Activated CD4-positive, alpha-beta T cell treated with anti-CD3 and anti-CD28 coated beads, Interleukin-2, amount 10 ng/mL, durations not matched to agents 24 days and 14 days (primary cell): ENCODE data around the gene ABHD12. TPM values are rescaled to one million over a fixed set of nuclear protein-coding genes. Genes with fewer than 3 reads are reported as not detected.

Source experiments
- DNase-seq: peaks from one replicate; pipeline ENCODE4 v3.0.0; 2022
- H3K27ac Mint-ChIP-seq: one replicate; pipeline ENCODE4 v1.8.0; 2022; ENCODE audit warnings: mild to moderate bottlenecking, mixed read lengths
- H3K27me3 Mint-ChIP-seq: one replicate; pipeline ENCODE4 v1.8.0; 2022; ENCODE audit warnings: mixed read lengths
- H3K36me3 Mint-ChIP-seq: one replicate; pipeline ENCODE4 v1.8.0; 2022; ENCODE audit warnings: low read depth, mild to moderate bottlenecking, mixed read lengths
- H3K4me1 Mint-ChIP-seq: one replicate; pipeline ENCODE4 v1.8.0; 2021; ENCODE audit warnings: mixed read lengths
- H3K4me3 Mint-ChIP-seq: one replicate; pipeline ENCODE4 v1.8.0; 2022; ENCODE audit warnings: mild to moderate bottlenecking, moderate library complexity, mixed read lengths
- H3K9me3 Mint-ChIP-seq: one replicate; pipeline ENCODE4 v1.8.0; 2021; ENCODE audit warnings: mixed read lengths
- intact Hi-C: fragments of 100-400 bp; cut with micrococcal nuclease; formaldehyde crosslinking; loops from one replicate; pipeline ENCODE4 v1.15.1; 2023
- total RNA-seq: library from RNA; stranded (reverse); gene quantifications from 2 replicates; pipeline ENCODE4 v1.2.3, GENCODE V29; 2022

The ABHD12 gene
- total RNA-seq, 1 donor from 2014 or later: 30.0 TPM

DNA sequence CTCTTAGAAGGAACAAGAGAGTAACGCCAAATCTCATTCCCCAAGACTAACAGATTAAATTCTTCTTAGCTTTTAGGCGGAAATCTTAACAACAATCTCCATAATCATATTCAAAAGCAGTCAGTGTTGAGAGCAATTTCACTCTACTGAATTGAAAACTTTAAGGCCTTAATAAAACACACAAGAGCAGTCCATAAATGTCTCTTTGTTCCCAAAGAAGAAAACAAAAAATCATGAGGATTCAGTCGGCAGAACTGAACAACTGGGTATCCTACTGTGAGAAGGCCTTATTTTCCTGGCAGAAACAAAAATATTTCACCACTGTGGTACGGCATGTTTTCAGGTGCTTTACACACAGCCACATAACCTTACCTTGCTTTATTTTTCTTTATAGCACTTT lies 14.4 kb downstream of the ABHD12 start:
- H3K4me3 Mint-ChIP-seq: no peak overlapping the region
- intact Hi-C loops: no loop called here
- no peak for DNase-seq
- H3K27me3 Mint-ChIP-seq: no peaks in the 10 kb centered on the region
- H3K9me3 Mint-ChIP-seq: no peaks in the 10 kb centered on the region
- H3K4me1 Mint-ChIP-seq: peaks cover 18% of the 10 kb centered on the region
- peaks cover 25% of the 10 kb centered on the region for H3K36me3 Mint-ChIP-seq
- H3K27ac Mint-ChIP-seq: no peak overlapping the region

DNA sequence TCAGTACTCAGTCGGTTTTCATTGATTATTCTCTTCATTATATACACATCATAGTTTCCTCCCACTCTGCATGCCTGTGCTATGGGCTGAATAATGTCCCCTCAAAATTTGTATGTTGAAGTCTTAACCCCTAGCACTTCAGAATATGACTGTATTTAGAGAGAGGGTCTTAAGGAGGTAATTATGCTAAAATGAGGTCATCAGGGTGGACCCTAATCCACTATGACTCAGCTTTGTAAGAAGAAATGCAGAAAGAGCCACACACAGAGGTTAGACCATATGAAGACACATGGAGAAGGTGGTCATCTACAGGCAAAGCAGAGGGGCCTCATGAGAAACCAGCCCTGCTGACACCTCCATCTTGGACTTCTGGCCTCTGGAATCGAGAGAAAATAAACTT lies 15.8 kb downstream of the ABHD12 start:
- Mint-ChIP-seq H3K27me3 (no peaks in the 10 kb centered on the region), H3K4me3 (no peak overlapping the region), H3K36me3 (peaks cover 21% of the 10 kb centered on the region), H3K9me3 (no peaks in the 10 kb centered on the region), H3K4me1 (peaks cover 21% of the 10 kb centered on the region), H3K27ac (no peak overlapping the region)
- no peak for DNase-seq
- intact Hi-C loops: no loop called here

DNA sequence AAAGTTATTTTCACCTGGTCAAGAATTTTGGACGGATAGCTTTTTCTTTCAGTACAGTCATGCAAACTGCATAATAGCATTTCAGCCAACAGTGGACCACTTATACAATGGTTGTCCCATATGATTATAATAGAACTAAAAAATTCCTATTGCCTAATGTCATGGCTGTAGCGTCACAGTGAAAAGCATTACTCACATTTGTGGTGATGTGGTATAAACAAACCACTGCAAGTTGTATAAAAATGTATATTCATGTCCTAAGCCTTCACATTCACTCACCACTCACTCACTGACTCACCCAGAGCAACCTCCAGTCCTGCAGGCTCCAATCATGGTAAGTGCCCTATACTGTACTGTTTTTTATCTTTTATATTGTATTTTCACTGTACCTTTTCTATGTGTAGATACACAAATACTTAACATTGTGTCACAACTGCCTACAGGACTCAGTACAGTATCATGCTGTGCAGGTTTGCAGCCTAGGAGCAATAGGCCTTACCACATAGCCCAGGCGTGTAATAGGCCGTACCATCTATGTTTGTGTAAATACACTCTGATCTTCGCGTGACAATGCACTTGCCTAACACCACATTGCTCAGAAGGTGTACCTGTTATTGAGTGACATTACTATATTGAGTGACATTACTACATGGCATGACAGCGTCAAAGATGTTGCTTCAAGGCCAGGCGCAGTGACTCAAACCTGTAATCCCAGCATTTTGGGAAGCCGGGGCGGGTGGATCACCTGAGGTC lies 17.9 kb downstream of the ABHD12 start:
- no peak overlapping the region for H3K4me3 Mint-ChIP-seq
- H3K27ac Mint-ChIP-seq: no peak overlapping the region
- no peaks in the 10 kb centered on the region for H3K9me3 Mint-ChIP-seq
- no peak for DNase-seq
- no peaks in the 10 kb centered on the region for H3K27me3 Mint-ChIP-seq
- peaks cover 22% of the 10 kb centered on the region for H3K36me3 Mint-ChIP-seq
- H3K4me1 Mint-ChIP-seq: peaks cover 15% of the 10 kb centered on the region
- intact Hi-C loops: loop anchor here (1.0 to 2.0 kb wide), 2 partner anchors 18 to 62 kb away; partner anchors contain the start of gene ABHD12

DNA sequence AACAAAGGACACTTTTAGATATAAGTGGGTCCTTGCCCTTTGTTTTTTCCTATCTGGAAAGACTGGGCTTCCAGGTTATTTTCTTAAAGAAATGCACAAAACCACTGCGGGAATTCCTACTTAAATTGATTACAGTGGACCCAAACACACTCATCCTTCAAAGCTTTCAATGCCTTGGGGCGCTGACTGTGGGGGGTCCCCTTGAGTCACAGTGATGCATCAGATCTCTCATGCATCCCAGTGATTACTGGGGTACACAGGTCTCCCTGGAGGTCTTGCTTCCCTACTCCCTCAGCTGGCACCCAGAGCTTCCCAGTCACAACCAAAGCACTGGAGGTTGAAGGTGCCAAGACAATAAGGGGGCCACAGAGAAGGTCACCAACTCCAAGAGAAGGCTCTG lies 20.7 kb downstream of the ABHD12 start:
- H3K27me3 Mint-ChIP-seq: no peaks in the 10 kb centered on the region
- H3K4me1 Mint-ChIP-seq: peaks cover 15% of the 10 kb centered on the region
- DNase-seq: no peak
- H3K9me3 Mint-ChIP-seq: no peaks in the 10 kb centered on the region
- H3K36me3 Mint-ChIP-seq: peaks cover 25% of the 10 kb centered on the region
- intact Hi-C loops: no loop called here
- no peak overlapping the region for H3K4me3 Mint-ChIP-seq
- no peak overlapping the region for H3K27ac Mint-ChIP-seq

DNA sequence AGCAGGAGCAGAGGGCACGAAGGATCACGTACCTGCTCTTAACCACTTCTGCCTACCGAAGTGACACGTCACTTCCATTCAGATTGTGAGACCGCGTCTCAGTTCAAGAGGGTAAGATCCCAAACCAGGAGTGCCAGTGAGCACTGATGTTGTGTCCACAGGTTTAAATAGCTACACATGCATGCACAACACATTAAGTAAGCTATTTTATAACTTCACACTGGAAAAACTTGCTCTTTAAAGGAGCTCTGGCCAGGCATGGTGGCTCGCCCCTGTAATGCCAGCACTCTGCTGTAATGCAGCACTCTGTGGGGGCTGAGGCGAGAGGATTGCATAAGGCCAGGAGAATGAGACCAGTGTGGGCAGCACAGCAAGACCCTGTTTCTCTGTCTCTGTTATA lies 21.1 kb downstream of the ABHD12 start:
- DNase-seq: no peak
- peaks cover 25% of the 10 kb centered on the region for H3K36me3 Mint-ChIP-seq
- no peak overlapping the region for H3K4me3 Mint-ChIP-seq
- H3K4me1 Mint-ChIP-seq: peaks cover 15% of the 10 kb centered on the region
- no peaks in the 10 kb centered on the region for H3K9me3 Mint-ChIP-seq
- intact Hi-C loops: no loop called here
- no peaks in the 10 kb centered on the region for H3K27me3 Mint-ChIP-seq
- H3K27ac Mint-ChIP-seq: no peak overlapping the region

DNA sequence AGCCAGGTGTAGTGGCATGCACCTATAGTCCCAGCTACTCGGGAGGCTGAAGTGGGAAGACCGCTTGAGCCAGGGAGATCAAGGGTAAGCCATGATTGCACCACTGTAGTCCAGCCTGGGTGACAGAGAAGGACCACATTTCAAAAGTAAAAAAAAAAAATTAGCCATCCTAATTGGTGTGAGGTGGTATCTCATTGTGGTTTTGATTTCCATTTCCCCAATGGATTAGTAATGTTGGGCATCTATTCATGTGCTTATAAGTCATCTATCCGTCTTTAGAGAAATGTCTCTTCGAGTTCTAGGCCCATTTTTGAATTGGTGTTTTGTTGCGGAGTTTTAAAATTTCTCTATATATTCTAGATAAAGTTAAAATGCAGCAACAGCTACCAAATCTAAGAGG lies 21.7 kb downstream of the ABHD12 start:
- no peak overlapping the region for H3K4me3 Mint-ChIP-seq
- peaks cover 15% of the 10 kb centered on the region for H3K4me1 Mint-ChIP-seq
- DNase-seq: no peak
- no peak overlapping the region for H3K27ac Mint-ChIP-seq
- no peaks in the 10 kb centered on the region for H3K9me3 Mint-ChIP-seq
- H3K27me3 Mint-ChIP-seq: no peaks in the 10 kb centered on the region
- intact Hi-C loops: no loop called here
- H3K36me3 Mint-ChIP-seq: peaks cover 22% of the 10 kb centered on the region

DNA sequence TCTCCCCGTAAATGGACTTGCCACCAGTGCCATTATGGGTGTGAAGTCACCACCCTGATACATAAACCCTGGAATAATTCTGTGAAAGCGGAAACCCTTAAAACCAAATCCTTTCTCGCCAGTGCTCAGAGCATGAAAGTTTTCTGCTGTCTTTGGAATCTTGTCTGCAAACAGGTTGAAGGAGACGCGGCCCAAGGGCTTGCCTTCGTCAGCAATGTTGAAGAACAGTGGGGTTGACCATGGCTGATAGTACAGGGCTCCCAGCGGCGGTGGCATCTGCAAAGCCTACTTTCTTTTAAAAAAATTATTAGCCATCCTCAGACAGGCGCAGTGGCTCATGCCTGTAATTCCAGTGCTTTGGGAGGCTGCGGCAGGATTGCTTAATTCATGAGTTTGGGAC lies 22.1 kb downstream of the ABHD12 start:
- Mint-ChIP-seq H3K27me3 (no peaks in the 10 kb centered on the region), H3K36me3 (peaks cover 21% of the 10 kb centered on the region), H3K4me1 (peaks cover 15% of the 10 kb centered on the region), H3K4me3 (no peak overlapping the region), H3K27ac (no peak overlapping the region), H3K9me3 (no peaks in the 10 kb centered on the region)
- DNase-seq: no peak
- intact Hi-C loops: no loop called here

DNA sequence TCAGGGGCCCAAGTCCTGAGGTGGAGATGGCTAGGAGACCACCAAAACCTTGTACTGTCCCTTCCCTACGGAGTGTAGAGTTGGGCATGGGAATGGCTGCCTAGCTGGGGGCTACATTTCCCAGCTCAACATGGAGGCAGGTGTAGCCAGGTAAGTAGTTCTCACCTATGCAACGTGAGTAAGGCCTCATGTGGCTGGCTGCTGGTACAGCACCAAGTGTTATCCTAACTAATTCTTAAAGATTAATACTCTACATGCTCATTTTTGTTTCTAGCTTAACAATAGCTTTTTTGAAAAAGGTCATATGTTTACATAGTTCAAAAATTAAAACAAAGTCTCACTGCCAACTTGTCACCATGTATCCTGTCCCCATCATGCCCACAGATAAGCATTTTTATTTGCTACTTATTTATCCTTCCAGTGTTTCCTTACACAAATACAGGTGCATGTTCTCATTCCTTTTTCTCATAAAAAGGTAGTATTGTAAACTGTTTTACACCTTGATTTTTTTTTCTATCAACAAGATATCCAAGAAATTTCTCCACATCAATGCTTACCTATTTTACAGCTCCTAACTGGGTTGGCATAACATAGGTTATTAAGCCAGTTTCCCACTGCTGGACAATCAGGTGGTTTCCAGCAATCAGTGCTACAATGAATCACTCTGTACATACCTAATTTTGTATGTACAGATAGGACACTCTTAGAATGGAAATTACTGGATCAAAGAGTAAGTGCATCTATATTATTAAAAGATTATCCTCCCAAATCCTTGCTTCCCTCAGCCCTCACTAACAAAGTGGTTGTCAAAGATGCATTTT lies 25.5 kb downstream of the ABHD12 start:
- no peak for DNase-seq
- H3K4me1 Mint-ChIP-seq: no peaks in the 10 kb centered on the region
- intact Hi-C loops: no loop called here
- no peaks in the 10 kb centered on the region for H3K9me3 Mint-ChIP-seq
- H3K4me3 Mint-ChIP-seq: no peak overlapping the region
- peaks cover 16% of the 10 kb centered on the region for H3K36me3 Mint-ChIP-seq
- no peak overlapping the region for H3K27ac Mint-ChIP-seq
- no peaks in the 10 kb centered on the region for H3K27me3 Mint-ChIP-seq

DNA sequence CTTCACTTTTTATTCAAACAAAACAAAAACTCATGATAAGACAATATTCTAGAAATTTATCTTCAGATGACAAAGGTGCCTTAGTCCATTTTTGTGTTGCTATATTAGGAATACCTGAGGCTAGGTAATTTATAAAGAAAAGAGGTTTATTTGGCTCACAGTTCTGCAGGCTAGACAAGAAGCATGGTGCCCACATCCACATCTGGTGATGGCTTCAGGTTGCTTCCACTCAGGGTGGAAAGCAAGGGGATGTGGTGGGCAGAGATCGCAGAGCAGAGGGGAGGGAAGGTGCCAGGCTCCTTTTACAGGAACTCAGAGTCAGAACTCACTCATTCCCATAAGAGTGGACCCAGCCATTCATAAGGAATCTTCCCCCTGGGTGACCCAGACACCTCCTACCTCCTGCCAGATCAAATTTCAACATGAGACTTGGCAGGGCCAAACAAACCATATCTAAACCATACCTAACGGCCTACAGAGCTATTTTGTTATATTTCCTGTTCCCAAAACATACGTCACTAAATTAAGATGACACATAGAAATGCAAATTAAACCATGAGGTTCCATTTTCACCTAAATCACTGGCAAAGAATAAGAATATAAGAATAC lies 26.4 kb downstream of the ABHD12 start:
- H3K4me1 Mint-ChIP-seq: no peaks in the 10 kb centered on the region
- intact Hi-C loops: no loop called here
- no peak overlapping the region for H3K27ac Mint-ChIP-seq
- no peaks in the 10 kb centered on the region for H3K27me3 Mint-ChIP-seq
- no peaks in the 10 kb centered on the region for H3K9me3 Mint-ChIP-seq
- no peak overlapping the region for H3K4me3 Mint-ChIP-seq
- H3K36me3 Mint-ChIP-seq: peaks cover 14% of the 10 kb centered on the region
- DNase-seq: no peak

DNA sequence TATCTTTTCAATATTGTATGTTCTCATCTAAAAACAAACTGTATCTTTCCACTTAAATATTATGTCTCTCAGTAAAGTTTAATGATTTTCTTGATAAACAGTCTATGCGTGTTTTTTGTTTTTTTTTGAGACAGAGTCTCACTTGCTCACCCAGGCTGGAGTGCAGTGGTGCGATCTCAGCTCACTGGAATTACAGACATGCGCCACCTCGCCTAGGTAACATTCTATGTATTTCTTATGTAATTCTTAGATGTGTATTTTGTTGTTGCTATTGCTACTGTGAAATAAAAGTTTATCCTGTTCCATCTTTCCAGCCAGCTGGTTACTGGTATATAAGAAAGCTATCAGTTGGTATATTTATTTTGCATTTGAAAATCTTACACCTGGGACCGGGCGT lies 29.4 kb downstream of the ABHD12 start:
- peaks cover 2% of the 10 kb centered on the region for H3K36me3 Mint-ChIP-seq
- intact Hi-C loops: no loop called here
- no peaks in the 10 kb centered on the region for H3K27me3 Mint-ChIP-seq
- no peaks in the 10 kb centered on the region for H3K9me3 Mint-ChIP-seq
- DNase-seq: no peak
- no peak overlapping the region for H3K4me3 Mint-ChIP-seq
- H3K27ac Mint-ChIP-seq: no peak overlapping the region
- peaks cover 8% of the 10 kb centered on the region for H3K4me1 Mint-ChIP-seq

DNA sequence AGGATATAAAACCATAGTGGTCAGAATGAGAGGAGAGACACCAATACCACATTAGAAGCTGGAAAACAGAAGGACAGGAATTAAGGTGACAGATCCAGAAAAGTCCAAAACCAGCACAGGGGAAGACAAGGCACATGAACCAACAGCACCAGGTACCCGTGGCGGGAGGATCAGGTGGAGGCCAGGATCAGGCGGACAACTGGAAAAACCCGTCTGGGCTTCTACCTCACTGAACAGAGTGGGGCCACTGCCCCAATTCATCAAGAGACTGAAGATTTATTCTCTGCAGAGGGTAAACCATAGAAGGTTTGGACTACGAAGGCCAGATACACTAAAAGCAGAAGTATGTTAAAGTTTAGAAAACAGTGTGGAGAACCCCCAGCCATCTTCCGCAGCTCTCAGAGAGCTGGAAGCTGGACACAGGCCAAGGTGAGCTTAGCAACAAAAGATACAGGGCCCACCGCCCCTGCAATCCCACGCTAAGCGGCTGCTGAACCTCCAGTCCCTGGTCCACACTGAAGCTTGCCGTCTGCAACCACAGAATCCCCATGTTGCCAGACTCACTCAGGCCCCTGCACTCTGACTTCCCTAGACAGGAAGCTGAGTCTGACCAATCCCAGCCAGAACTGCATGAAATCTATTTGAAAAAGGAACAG lies 29.9 kb downstream of the ABHD12 start:
- intact Hi-C loops: no loop called here
- no peak overlapping the region for H3K4me3 Mint-ChIP-seq
- no peak for DNase-seq
- no peaks in the 10 kb centered on the region for H3K9me3 Mint-ChIP-seq
- no peak overlapping the region for H3K27ac Mint-ChIP-seq
- peaks cover 8% of the 10 kb centered on the region for H3K4me1 Mint-ChIP-seq
- H3K36me3 Mint-ChIP-seq: peaks cover 2% of the 10 kb centered on the region
- no peaks in the 10 kb centered on the region for H3K27me3 Mint-ChIP-seq

DNA sequence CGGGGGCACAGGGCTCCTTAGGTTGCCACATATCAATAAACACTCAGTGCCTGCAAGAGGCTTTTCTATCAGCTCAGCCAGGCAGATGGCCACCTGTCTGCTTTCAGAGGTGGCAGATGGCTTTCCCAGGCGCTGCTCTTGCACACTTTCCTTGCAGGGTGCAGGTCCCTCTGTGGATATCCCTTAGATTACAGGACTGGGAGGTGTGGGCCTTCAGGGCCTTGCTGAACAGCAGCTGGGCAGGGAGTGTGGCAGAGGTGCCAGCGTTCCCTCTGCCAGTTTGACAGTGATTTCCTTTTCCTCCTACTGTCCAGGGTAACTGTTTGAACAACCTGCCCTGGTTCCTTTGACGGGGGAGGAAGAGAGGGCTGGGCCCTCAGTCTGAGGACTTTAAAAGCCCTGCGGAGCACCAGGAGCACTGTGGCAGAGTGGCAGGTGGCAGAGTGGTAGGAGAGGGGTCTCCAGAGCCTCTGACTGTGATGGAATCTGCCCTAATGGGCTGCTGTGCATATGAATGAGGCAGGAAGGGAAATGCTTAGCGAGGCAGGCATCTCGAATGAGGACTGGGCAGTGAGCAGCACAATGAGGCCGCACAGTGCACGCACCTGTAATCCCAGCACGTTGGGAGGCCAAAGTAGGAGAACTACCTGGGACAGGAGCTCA lies 34.2 kb downstream of the ABHD12 start:
- Mint-ChIP-seq H3K4me1 (peaks cover 16% of the 10 kb centered on the region), H3K27me3 (no peaks in the 10 kb centered on the region), H3K27ac (no peak overlapping the region), H3K9me3 (no peaks in the 10 kb centered on the region), H3K4me3 (no peak overlapping the region), H3K36me3 (peaks cover 6% of the 10 kb centered on the region)
- no peak for DNase-seq
- intact Hi-C loops: no loop called here

DNA sequence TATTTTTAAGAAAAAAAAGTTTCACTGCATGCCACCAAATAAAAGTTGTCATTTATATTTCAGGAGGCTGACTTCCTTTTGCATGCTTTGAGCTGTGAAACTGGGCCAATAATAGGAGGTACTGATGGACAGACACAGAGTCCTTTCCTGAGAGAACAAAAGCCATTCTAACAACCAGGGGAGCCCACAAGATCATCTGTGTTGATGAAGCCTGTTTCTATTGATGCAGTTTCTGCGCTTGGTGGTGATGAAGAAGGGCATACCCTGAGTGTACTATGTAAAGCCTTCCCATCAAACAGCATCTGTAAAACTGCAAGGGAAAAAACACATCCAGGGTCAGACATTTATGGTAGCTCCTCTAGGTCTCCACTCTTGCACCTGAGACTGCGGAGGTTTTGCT lies 34.8 kb downstream of the ABHD12 start:
- intact Hi-C loops: no loop called here
- H3K9me3 Mint-ChIP-seq: no peaks in the 10 kb centered on the region
- no peaks in the 10 kb centered on the region for H3K27me3 Mint-ChIP-seq
- H3K4me3 Mint-ChIP-seq: no peak overlapping the region
- H3K4me1 Mint-ChIP-seq: peaks cover 16% of the 10 kb centered on the region
- H3K36me3 Mint-ChIP-seq: peaks cover 6% of the 10 kb centered on the region
- DNase-seq: no peak
- no peak overlapping the region for H3K27ac Mint-ChIP-seq
